Measurements from ENCODE around the gene MORC3.

DNA sequence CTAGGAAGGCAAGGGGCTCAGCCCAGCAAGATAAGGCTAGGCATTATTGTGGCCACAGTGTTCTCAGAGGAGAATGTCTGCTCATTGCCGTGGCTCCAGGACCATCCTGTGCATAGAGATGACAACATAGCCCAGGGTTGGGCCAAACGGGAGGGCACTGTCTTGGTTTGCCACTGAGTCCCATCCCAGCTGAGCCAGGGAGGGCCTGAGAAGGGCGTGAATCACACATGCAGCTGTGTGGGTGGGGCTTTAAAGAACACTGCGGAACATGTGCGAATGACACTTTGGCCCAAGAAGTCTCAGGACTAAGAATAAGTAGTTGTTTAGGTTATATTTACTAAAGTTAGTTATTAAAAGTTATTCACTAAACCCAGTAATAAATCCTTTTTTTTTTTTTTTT lies 83.7 kb downstream of the MORC3 start:
- TF ChIP-seq, protein P1, sequence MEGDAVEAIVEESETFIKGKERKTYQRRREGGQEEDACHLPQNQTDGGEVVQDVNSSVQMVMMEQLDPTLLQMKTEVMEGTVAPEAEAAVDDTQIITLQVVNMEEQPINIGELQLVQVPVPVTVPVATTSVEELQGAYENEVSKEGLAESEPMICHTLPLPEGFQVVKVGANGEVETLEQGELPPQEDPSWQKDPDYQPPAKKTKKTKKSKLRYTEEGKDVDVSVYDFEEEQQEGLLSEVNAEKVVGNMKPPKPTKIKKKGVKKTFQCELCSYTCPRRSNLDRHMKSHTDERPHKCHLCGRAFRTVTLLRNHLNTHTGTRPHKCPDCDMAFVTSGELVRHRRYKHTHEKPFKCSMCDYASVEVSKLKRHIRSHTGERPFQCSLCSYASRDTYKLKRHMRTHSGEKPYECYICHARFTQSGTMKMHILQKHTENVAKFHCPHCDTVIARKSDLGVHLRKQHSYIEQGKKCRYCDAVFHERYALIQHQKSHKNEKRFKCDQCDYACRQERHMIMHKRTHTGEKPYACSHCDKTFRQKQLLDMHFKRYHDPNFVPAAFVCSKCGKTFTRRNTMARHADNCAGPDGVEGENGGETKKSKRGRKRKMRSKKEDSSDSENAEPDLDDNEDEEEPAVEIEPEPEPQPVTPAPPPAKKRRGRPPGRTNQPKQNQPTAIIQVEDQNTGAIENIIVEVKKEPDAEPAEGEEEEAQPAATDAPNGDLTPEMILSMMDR (IDR thresholded peaks at IDR 0.05): no peak
- TF ChIP-seq POLR2A (IDR thresholded peaks at IDR 0.05): no peak

Data from body of pancreas (tissue), 4 donors.